ENCODE results near the gene CELSR2. TPM values are rescaled to one million over a fixed set of nuclear protein-coding genes. Genes with fewer than 3 reads are reported as not detected.

The CELSR2 gene
- total and polyA plus RNA-seq, 2 of the 8 experiments (the other 6 are each of a cell fraction or from before 2014, with no cell fraction given) = 12.0 to 27.7 TPM

DNA sequence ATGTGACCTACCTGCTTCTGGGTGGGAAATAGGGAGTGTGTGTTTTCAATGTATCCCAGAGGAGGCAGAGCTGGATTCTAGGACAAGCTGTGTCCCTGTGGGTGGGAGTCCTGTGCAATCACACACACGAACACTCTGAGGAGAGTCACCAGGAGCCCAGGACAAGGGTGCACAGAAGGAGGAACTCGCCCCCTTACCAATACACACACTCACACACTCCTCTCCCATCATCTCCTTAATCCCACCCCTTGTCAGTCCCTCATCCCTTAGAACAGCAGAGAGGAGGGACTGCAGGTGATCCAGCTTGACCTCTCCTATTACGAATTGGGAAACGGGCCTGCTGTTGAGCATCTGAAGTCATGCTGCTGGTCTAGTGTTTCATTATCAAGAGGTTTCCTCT lies 65.9 kb downstream of the CELSR2 start (continued):
- no peak for TF ChIP-seq RBBP5 (IDR thresholded peaks at IDR 0.05; ENCODE audit: borderline replicate concordance, low read depth, low read length)
- TF ChIP-seq EZH2 (IDR thresholded peaks at IDR 0.05; ENCODE audit: low read depth, low read length, severe bottlenecking) = no peak
- TF ChIP-seq BACH1 (IDR thresholded peaks at IDR 0.05; ENCODE audit: low read length) = no peak
- no peak for TF ChIP-seq CBX5 (IDR thresholded peaks at IDR 0.05; ENCODE audit: low read depth, low read length)
- no peak for TF ChIP-seq CTBP2 (IDR thresholded peaks at IDR 0.05; ENCODE audit: borderline replicate concordance, insufficient read depth, insufficient read length, low read length)

All from H1 (cell line).